VCaP (cell line): ENCODE measurements around the gene ZNF26.
A peak's percentile ranks its signal among the peaks of the same experiment; 100 is the strongest.

ENCODE experiments used
- H3K27ac ChIP-seq: fragments of 450-650 bp; 2 replicates; pipeline ENCODE4 v1.5.1; 2017
- TF ChIP-seq, protein P1 (sequence below): fragments of 450-650 bp; conservative IDR thresholded peaks from 2 replicates; pipeline ENCODE4 v1.5.1; 2017; ENCODE audit warnings: mild to moderate bottlenecking, moderate library complexity

Gene ZNF26

DNA sequence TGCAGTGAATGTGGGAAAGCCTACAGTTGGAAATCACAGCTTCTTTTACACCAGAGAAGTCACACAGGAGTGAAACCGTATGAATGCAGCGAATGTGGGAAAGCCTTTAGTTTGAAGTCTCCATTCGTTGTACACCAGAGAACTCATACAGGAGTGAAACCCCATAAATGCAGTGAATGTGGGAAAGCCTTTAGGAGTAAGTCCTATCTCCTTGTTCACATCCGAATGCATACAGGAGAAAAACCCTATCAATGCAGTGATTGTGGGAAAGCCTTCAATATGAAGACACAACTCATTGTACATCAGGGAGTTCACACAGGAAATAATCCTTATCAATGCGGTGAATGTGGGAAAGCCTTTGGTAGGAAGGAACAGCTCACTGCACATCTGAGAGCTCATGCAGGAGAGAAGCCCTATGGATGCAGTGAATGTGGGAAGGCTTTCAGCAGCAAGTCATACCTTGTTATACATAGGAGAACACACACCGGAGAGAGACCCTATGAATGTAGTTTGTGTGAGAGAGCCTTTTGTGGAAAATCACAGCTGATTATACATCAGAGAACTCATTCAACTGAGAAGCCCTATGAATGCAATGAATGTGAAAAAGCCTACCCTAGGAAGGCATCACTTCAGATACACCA is 24.6 kb downstream of the ZNF26 start:
- TF ChIP-seq, protein P1, sequence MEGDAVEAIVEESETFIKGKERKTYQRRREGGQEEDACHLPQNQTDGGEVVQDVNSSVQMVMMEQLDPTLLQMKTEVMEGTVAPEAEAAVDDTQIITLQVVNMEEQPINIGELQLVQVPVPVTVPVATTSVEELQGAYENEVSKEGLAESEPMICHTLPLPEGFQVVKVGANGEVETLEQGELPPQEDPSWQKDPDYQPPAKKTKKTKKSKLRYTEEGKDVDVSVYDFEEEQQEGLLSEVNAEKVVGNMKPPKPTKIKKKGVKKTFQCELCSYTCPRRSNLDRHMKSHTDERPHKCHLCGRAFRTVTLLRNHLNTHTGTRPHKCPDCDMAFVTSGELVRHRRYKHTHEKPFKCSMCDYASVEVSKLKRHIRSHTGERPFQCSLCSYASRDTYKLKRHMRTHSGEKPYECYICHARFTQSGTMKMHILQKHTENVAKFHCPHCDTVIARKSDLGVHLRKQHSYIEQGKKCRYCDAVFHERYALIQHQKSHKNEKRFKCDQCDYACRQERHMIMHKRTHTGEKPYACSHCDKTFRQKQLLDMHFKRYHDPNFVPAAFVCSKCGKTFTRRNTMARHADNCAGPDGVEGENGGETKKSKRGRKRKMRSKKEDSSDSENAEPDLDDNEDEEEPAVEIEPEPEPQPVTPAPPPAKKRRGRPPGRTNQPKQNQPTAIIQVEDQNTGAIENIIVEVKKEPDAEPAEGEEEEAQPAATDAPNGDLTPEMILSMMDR: no peak
- no peak overlapping the region for H3K27ac ChIP-seq

DNA sequence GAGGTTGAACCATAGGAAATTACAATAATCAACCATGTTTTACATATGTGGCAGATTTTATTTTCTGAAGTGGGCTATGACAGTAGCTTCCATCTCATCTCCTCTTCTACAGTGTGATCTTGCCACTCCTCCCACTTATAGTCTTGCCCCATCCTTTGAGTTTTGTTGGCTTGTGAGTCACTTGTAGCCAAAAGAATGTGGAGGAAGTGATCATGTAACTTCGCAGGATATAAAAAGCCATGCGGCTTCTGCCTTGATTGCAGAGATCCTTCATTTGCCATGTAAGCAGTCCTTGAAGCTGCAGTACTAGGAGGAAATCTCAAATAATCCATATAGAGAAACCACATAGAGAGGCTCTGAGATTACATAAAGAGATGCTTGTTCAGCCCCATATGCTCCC is 37.4 kb downstream of the ZNF26 start:
- TF ChIP-seq, protein P1: no peak
- no peak overlapping the region for H3K27ac ChIP-seq

DNA sequence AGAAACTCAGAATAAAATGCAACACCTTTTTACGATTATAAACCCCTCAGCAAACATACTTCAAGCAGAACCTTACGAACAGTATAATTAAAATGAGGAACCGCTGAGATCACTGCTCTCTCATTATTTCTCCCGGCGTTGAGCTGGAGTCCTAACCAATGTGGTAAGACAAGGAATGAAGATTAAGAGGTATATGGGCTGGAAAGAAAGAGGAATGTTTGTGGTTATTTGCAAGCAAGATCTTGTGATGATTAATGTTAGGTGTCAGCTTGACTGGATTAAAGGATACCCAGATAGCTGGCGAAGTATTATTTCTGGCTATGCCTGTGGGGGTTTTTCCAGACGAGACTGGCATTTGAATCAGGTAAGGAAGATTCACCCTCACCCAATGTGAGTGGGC is 40.8 kb downstream of the ZNF26 start:
- H3K27ac ChIP-seq: no peak overlapping the region
- TF ChIP-seq, protein P1: no peak

DNA sequence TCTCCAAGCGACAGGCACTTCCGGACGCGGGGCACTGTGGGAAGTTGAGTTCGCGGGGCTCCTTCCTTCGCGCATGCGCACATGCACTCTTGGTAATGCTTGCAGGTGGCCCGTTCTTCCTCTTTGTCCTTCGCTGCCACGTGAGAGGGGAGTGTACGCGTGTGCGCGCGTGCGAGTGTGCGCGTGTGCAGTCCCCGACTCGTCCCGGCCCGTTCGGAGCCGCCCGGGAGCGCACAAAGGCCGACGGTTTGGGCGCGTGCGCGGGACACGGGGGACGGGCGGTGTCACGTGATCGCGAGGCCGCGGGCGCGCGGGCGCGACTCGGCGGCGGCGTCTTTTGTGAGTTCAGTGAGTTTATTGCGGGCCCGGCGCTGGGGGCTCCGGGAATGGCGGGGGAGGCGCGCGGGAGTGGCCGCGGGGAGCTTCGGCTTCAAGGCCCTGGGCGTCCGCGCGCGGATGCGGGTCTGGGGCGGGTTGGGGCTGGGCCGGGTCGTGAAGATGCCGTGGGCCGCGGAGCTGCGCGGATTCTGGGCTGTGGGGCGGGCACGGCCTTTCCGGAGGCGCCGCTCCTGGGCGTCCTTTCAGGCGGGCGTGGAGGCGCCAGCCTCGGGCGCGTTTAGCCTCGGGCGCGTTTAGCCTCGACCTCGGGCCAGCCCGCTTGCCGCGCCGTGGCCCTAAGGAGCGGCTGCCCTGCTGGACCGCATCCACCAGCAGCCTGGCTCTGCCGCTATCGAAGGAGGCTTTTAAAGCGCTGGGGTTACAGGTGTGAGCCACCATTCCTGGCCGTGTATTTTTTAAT is 51.2 kb downstream of the ZNF26 start, which contains the start of gene ZNF84:
Gene ZNF84 (plus strand): TSS at position 303 of the 799 bp plus-strand sequence. CDS start 3,959 bp downstream, outside the sequence.
- TF ChIP-seq, protein P1: no peak
- H3K27ac ChIP-seq: peak within 1 kb of the TSS; percentile 95

DNA sequence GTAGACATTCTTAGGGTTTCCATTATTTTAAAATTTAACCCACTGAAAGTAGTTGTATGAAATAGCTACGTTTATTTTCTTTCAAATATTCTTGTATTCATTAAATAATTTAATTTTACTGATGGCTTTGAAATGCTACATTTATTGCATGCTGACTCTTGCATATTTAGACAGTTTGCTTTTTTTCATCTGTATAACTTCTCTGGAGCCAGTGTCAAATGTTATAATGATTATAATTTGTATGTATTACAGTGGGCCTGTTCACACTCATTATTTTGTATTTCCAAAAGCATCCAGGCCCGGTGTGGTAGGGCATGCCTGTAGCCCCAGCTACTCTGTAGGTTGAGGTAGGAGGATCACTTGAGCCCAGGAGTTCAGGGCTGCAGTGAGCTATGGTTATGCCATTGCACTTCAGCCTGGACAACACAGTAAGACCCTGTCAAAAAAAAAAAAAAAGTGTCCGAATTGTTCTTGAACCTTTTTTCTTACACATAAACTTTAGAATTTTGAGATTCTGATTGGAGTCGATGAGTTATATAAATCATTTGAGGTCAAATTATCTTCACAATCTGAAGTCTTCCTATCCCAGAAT is 52.0 kb downstream of the ZNF26 start:
- TF ChIP-seq, protein P1: no peak
- H3K27ac ChIP-seq: peak overlapping the region; percentile 95

DNA sequence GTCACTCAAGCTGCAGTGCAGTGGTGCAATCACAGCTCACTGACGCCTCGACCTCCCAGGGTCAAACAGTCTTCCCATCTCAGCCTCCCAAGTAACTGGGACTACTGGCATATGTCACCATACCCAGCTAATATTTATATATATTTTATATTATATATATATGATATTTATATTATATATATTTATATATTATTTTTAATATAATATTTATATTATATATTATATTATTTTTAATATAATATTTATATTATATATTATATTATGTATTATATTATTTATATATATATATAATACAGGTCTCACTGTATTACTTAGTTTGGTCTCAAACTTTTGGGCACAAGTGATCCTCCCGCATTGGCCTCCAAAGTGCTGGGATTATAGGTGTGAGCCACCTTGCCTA is 60.5 kb downstream of the ZNF26 start:
- no peak overlapping the region for H3K27ac ChIP-seq
- TF ChIP-seq, protein P1: no peak

DNA sequence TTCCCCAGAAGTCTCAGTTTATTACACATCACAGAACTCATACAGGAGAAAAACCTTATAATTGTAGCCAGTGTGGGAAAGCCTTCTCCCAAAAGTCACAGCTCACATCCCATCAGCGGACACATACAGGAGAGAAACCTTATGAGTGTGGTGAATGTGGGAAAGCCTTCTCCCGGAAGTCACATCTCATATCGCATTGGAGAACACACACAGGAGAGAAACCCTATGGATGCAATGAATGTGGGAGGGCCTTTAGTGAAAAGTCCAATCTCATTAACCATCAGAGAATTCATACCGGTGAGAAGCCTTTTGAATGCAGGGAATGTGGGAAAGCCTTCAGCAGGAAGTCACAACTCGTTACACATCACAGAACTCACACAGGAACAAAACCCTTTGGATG is 71.3 kb downstream of the ZNF26 start:
- no peak overlapping the region for H3K27ac ChIP-seq
- TF ChIP-seq, protein P1: no peak
